SK-N-SH (cell line): Measurements from ENCODE around the gene C3orf33. TPM values are rescaled to one million over a fixed set of nuclear protein-coding genes. Genes with fewer than 3 reads are reported as not detected.
A peak's percentile ranks its signal among the peaks of the same experiment; 100 is the strongest.

ENCODE experiments used
- CTCF ChIA-PET: fragments of 300-600, 350-600 bp; formaldehyde crosslinking; extraction: SDS; loops from one replicate; lab custom pipeline; 2021; lab: Yijun Ruan, JAX
- POLR2A ChIA-PET: fragments of 350-600 bp; sonication (Branson Sonifier 250); formaldehyde crosslinking; extraction: SDS; loops from one replicate; lab custom pipeline; 2020; ENCODE audit warnings: antibody characterized with exemption, inconsistent platforms; lab: Yijun Ruan, JAX
- DNase-seq: peaks from one replicate; pipeline ENCODE4 v3.0.0; 2012
- H2AFZ ChIP-seq: fragments of 200-600 bp; sonication (generic); 2 replicates; pipeline ENCODE4 v1.8.1; 2016; ENCODE audit warnings: antibody characterized with exemption, mild to moderate bottlenecking, low read depth
- H3F3A ChIP-seq: fragments of 200-600 bp; sonication (generic); replicated peaks from 2 replicates; pipeline ENCODE3; 2016; ENCODE audit warnings: antibody characterized with exemption, mild to moderate bottlenecking; ENCODE audit not compliant: insufficient read depth
- H3K27ac ChIP-seq, 2 experiments: fragments of 200-500 bp in 1 of 2; fragments of 200-600 bp in 1 of 2; sonication (Bioruptor generic) in 1 of 2; sonication (generic), shearing (Covaris generic) in 1 of 2; 2 replicates each; pipeline versions ENCODE4 v1.5.1 to v1.6.1; 2014 to 2016; ENCODE audit warnings: low read depth in 2 of 2, inconsistent platforms in 1 of 2, low read length in 1 of 2, mild to moderate bottlenecking in 1 of 2, mixed read lengths in 1 of 2
- H3K27me3 ChIP-seq: fragments of 200-600 bp; sonication (generic), shearing (Covaris generic); 2 replicates; pipeline ENCODE4 v1.6.1; 2016; ENCODE audit warnings: mixed run types; ENCODE audit not compliant: insufficient read depth
- H3K36me3 ChIP-seq, 2 experiments: fragments of 200-500 bp in 1 of 2; fragments of 200-600 bp in 1 of 2; sonication (Bioruptor generic) in 1 of 2; sonication (generic) in 1 of 2; replicated peaks in 1 of 2; 2 replicates each; pipeline versions ENCODE3 to v1.5.1; 2014 to 2016; ENCODE audit warnings: low read length in 1 of 2, mild to moderate bottlenecking in 1 of 2; ENCODE audit not compliant: insufficient read depth in 2 of 2, control insufficient read depth in 1 of 2
- H3K4me1 ChIP-seq, 2 experiments: fragments of 200-500 bp in 1 of 2; fragments of 200-600 bp in 1 of 2; sonication (Bioruptor generic) in 1 of 2; sonication (generic), shearing (Covaris generic) in 1 of 2; 2 replicates each; pipeline versions ENCODE4 v1.5.1 to v1.6.1; 2014 to 2016; ENCODE audit warnings: low read depth in 1 of 2, low read length in 1 of 2, mixed run types in 1 of 2; ENCODE audit not compliant: insufficient read depth in 2 of 2, control insufficient read depth in 1 of 2
- H3K4me2 ChIP-seq: fragments of 200-600 bp; sonication (generic), shearing (Covaris generic); 2 replicates; pipeline ENCODE4 v1.6.1; 2017; ENCODE audit warnings: mixed run types
- H3K4me3 ChIP-seq, 2 experiments: fragments of 200-500 bp in 1 of 2; fragments of 200-600 bp in 1 of 2; sonication (Bioruptor generic) in 1 of 2; sonication (generic), shearing (Covaris generic) in 1 of 2; 2 replicates each; pipeline versions ENCODE4 v1.5.1 to v1.8.1; 2014 to 2016; ENCODE audit warnings: low read depth in 2 of 2, inconsistent platforms in 1 of 2, low read length in 1 of 2, mild to moderate bottlenecking in 1 of 2, mixed read lengths in 1 of 2, moderate library complexity in 1 of 2
- H3K79me2 ChIP-seq: fragments of 200-600 bp; sonication (generic); 2 replicates; pipeline ENCODE4 v1.8.1; 2017; ENCODE audit warnings: mild to moderate bottlenecking; ENCODE audit not compliant: insufficient read depth
- H3K9ac ChIP-seq: fragments of 200-600 bp; sonication (generic); 2 replicates; pipeline ENCODE4 v1.6.1; 2017; ENCODE audit warnings: mixed run types
- H3K9me2 ChIP-seq: fragments of 200-600 bp; sonication (generic); 2 replicates; pipeline ENCODE4 v1.6.1; 2017; ENCODE audit warnings: mixed run types
- H3K9me3 ChIP-seq: fragments of 200-600 bp; sonication (generic); 2 replicates; pipeline ENCODE4 v1.6.1; 2017; ENCODE audit warnings: mixed run types, mild to moderate bottlenecking, moderate library complexity
- H4K20me1 ChIP-seq: fragments of 200-600 bp; sonication (generic); 2 replicates; pipeline ENCODE4 v1.6.1; 2017; ENCODE audit warnings: mild to moderate bottlenecking, mixed run types; ENCODE audit not compliant: insufficient read depth
- ELF1 ChIP-seq: IDR thresholded peaks from 2 replicates; pipeline ENCODE4 v1.4.0; 2012
- FOXJ3 ChIP-seq: sonication (generic); formaldehyde crosslinking; IDR thresholded peaks from 2 replicates; pipeline ENCODE4 v1.5.1; 2020; ENCODE audit warnings: mild to moderate bottlenecking, missing genetic modification reagents
- MEF2A ChIP-seq: IDR thresholded peaks from 2 replicates; pipeline ENCODE4 v1.4.0; 2012; ENCODE audit warnings: low read depth, borderline replicate concordance
- MXI1 ChIP-seq: IDR thresholded peaks from 2 replicates; pipeline ENCODE4 v1.6.1; 2012; ENCODE audit warnings: mild to moderate bottlenecking, low read depth, low read length, improper control_type of control experiment
- NRF1 ChIP-seq: IDR thresholded peaks from 2 replicates; pipeline ENCODE4 v1.6.1; 2012; ENCODE audit warnings: low read depth, mild to moderate bottlenecking, low read length
- RAD21 ChIP-seq: IDR thresholded peaks from 2 replicates; pipeline ENCODE4 v1.6.1; 2012; ENCODE audit warnings: mild to moderate bottlenecking, low read length
- RCOR1 ChIP-seq: fragments of 150-350 bp; IDR thresholded peaks from 2 replicates; pipeline ENCODE4 v1.6.1; 2017; ENCODE audit warnings: antibody characterized with exemption, low read length
- RFX5 ChIP-seq: IDR thresholded peaks from 2 replicates; pipeline ENCODE4 v1.6.1; 2012; ENCODE audit warnings: mild to moderate bottlenecking, improper control_type of control experiment, low read length
- RXRA ChIP-seq: IDR thresholded peaks from 2 replicates; pipeline ENCODE4 v1.4.0; 2012; ENCODE audit warnings: low read depth, mild to moderate bottlenecking, borderline replicate concordance
- SMC3 ChIP-seq: IDR thresholded peaks from 2 replicates; pipeline ENCODE4 v1.6.1; 2012; ENCODE audit warnings: low read depth, low read length, improper control_type of control experiment
- TEAD4 ChIP-seq: IDR thresholded peaks from 2 replicates; pipeline ENCODE4 v1.4.0; 2012; ENCODE audit warnings: mild to moderate bottlenecking, borderline replicate concordance; ENCODE audit not compliant: insufficient read depth
- USF2 ChIP-seq: fragments of 150-350 bp; IDR thresholded peaks from 2 replicates; pipeline ENCODE4 v1.6.1; 2017; ENCODE audit warnings: antibody characterized with exemption, low read length, low read depth, borderline replicate concordance
- WGBS: methylation state at CpG from one replicate; pipeline ENCODE4 v1.1.6; 2017; ENCODE audit warnings: low lambda C conversion rate; 5-methylcytosine and 5-hydroxymethylcytosine counted together
- polyA plus RNA-seq, 3 experiments: library from polyadenylated mRNA; depleted of rRNA; stranded (reverse); fragments of >200 nt; gene quantifications; 2 replicates each; pipeline ENCODE4 v1.2.3, GENCODE V29; 2012
- TF ChIP-seq, protein P1 (sequence below): fragments of 150-350 bp; IDR thresholded peaks from 2 replicates; pipeline ENCODE4 v1.6.1; 2016; ENCODE audit warnings: mild to moderate bottlenecking, low read depth, low read length

Gene C3orf33
- polyA plus RNA-seq, 1 of the 3 experiments (the other 2 are of a cell fraction), result 2.9 TPM

- TF ChIP-seq SMC3 (no peak), RCOR1 (no peak), USF2 (no peak), RXRA (no peak), ELF1 (no peak), MEF2A (no peak), RAD21 (no peak), FOXJ3 (no peak)
- TF ChIP-seq, protein P1, sequence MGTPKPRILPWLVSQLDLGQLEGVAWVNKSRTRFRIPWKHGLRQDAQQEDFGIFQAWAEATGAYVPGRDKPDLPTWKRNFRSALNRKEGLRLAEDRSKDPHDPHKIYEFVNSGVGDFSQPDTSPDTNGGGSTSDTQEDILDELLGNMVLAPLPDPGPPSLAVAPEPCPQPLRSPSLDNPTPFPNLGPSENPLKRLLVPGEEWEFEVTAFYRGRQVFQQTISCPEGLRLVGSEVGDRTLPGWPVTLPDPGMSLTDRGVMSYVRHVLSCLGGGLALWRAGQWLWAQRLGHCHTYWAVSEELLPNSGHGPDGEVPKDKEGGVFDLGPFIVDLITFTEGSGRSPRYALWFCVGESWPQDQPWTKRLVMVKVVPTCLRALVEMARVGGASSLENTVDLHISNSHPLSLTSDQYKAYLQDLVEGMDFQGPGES, result no peak
Measured at GRCh38 chr3:155744626-155745324, 61.3 kb downstream of the C3orf33 start, which contains the start of gene PLCH1 (continued).

DNA sequence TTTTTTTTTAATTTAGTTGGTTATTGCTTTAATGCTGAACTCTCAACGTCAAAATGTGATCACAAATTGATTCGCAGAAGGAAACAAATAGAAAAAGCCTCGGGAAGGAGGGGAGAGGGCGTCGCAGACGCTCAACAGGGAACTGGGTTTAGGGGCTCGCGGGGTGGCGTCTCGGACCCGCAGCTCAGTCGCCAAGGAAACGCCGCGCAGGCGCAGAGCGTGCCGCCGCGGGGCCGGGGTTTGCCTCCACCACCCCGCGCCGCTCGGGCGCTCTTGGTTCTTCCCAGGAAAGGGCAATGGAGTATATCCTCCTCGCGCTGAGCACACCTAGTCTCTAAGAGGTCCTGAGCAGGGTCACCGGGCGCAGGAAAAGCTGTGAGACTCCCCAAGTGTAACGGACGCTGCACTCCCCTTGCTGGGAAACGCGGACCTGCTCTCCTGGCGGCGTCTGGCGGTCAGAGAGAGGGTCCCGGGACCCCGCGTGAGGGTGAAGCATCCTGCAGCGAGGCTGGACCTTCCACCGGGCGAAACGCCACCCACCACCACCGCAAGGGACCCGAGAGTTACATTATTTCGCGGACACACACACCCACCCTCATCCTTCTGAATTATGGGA is 62.0 kb downstream of the C3orf33 start:
- no peaks in the 10 kb centered on the region for H3K79me2 ChIP-seq
- peak overlapping the region; percentile 49 for H3K9ac ChIP-seq
- ChIA-PET POLR2A (no interaction called here), CTCF (interaction anchor here (1.2 to 1.6 kb wide), 3 partner anchors 8 to 126 kb away, joined by 3 to 4 read pairs (median 3); no protein-coding TSS in a partner anchor)
- WGBS, result 1% methylated on average over 20 of the region's 48 CpGs
- H3K27me3 ChIP-seq, result peaks cover 13% of the 10 kb centered on the region; the same call in 1 of the 2 replicates
- TF ChIP-seq TEAD4, result no peak
- TF ChIP-seq NRF1, result peak; percentile 84
- TF ChIP-seq MXI1, result peak; percentile 50; the same call in 1 of the 2 replicates
- H3K4me1 ChIP-seq, result peaks cover 0 to 6% of the 10 kb centered on the region in 2 experiments; a peak in 1 of 4 replicates
- peak overlapping the region; percentile 79 to 82 for H3K4me3 ChIP-seq
- peak overlapping the region in 1 of 2 experiments; percentile 53; a peak in 1 of 4 replicates for H3K27ac ChIP-seq
- H3K36me3 ChIP-seq, result no peaks in the 10 kb centered on the region
- no peaks in the 10 kb centered on the region for H3K9me3 ChIP-seq
- H3K4me2 ChIP-seq, result peak overlapping the region; percentile 98
- H3F3A ChIP-seq, result no peaks in the 10 kb centered on the region
- peak overlapping the region; percentile 99 for H2AFZ ChIP-seq
- peak; percentile 93 for DNase-seq
- H4K20me1 ChIP-seq, result no peaks in the 10 kb centered on the region
- H3K9me2 ChIP-seq, result no peaks in the 10 kb centered on the region

DNA sequence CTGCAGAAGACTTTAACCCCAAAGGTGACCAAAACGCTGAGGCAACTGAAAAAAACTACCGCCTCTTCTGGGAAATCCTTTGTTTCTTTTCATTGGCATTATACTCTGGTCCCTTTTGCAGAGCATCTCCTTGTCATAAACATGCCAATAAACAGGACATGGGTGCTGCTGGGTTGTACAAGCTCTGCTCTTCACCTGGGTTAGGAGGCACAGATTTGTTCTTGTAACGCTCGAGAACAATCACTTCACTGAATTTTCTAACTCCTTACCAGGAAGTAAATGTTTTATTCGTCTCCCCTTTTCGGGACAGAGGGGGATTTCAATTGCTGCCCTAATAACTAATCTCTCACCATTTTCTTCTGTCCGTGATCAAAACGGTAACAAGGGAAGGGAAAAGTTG is 62.5 kb downstream of the C3orf33 start:
- WGBS, result 25% methylated on average over 8 of the region's 8 CpGs

More for the DNA sequence above, 62.5 kb downstream of the C3orf33 start:
- no peaks in the 10 kb centered on the region for H3F3A ChIP-seq
- H3K79me2 ChIP-seq, result no peaks in the 10 kb centered on the region
- TF ChIP-seq MXI1 (no peak), RFX5 (0 out of 2 replicates have a peak, but pooled peaks have one; percentile 14)
- H4K20me1 ChIP-seq, result no peaks in the 10 kb centered on the region
- no peaks in the 10 kb centered on the region for H3K9me3 ChIP-seq
- CTCF ChIA-PET, result interaction anchor here (1.2 to 1.6 kb wide), 3 partner anchors 9 to 126 kb away, joined by 3 to 4 read pairs (median 3); no protein-coding TSS in a partner anchor
- H3K36me3 ChIP-seq, result no peaks in the 10 kb centered on the region
- peak overlapping the region; percentile 79 to 82 for H3K4me3 ChIP-seq
- peak overlapping the region; percentile 99 for H2AFZ ChIP-seq
- no peak overlapping the region for H3K27ac ChIP-seq
- H3K4me1 ChIP-seq, result peaks cover 0 to 6% of the 10 kb centered on the region in 2 experiments; a peak in 1 of 4 replicates
- H3K9ac ChIP-seq, result peak overlapping the region; percentile 49; the same call in 1 of the 2 replicates
- POLR2A ChIA-PET, result no interaction called here
- peak; percentile 23 for DNase-seq
- H3K4me2 ChIP-seq, result peak overlapping the region; percentile 98
- H3K27me3 ChIP-seq, result peaks cover 13% of the 10 kb centered on the region; the same call in 1 of the 2 replicates
- H3K9me2 ChIP-seq, result no peaks in the 10 kb centered on the region
